MV-4-11 (cell line): ENCODE results near the gene SERTAD2.

Source experiments
- DNase-seq: peaks from one replicate; lab custom pipeline; 2025; lab: John Stamatoyannopoulos, UW

The SERTAD2 gene

GRCh38 chr2:64608867-64609226, 44.9 kb downstream of the SERTAD2 start:
- peak; percentile 45 for DNase-seq

DNA sequence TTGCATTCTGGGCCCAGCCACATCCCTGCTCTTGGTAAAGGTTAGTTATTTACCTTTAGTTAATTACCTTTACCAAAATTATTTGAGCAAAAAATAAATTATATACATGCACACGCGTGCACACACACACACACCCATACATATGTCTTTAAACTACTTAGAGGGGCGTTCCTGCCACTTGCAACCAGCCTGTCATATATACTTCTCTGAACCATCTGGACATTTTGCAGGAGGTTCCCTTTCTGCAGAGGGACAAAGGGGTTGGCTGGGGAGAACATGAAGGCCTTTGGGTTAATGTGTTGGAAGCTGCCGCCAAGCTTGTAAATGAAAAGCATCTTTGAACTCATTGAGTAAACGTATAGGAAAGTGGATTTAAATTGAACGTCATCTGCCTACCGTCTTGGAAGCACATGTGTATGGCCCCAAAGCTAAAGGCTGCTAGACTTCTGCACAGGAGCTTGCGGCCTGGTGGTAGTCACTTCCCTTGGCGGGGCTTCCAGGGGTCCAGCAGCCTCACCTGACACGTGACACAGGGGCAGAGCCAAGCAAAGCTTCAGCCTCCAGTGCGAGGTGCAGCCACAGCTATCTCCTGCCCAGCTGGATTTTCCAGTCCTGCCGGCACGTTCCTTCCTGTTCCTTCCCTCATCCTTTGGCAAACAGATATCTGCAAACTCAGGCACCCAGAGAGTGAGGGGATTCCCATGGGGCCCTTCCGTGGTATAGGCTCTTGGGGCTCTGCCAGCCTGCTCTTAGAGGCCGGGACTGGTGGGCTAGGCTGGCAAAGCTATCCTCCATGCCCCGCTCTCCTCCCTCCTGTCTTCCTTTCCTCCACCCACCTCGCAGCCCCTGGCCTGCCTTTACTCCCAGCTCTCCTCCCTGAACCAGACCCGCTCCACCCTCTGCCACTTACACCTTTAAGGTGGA, 46.1 kb downstream of the SERTAD2 start:
- DNase-seq: no peak

DNA sequence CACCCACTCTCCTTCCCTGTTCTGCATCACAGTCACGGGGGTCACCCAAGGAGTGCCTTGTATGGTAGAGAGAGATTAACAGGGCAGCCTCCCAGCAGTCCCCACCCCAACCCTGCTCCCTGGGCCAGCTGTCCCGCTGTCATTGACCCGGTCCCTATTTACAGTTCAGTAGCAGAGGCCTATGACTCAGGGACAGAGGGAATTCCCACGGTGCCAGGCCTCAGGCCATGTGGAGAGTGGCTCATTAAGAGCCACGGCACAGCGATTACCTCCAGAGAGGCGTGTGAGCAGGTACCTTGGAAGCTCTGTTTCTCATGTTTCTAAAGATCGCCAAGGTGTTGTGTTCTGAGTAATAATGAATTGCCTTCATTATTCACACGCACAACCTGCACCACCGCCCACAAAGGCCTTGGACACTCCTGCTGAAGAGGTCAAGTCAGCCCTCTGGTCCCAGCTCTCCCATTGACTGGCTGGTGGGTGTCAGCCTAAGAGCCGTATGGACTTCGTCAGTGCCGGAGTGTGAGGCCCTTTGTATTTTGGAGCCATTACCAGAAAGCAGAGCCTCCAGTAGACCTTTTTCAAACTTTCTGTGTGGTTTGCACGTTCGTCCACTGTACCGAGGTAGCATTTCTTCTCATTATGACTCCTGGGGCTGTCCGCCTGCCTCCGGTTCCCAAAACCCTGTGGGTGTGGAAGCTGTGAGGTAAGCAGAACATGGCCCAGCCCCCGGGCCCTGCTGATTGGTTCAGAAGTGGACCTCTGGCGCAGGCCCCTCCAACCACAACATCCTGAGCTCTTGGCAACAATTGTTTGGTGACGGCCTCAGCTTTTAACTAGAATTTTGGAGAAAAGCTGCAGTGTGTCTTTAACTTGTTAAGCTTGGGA, 47.0 kb downstream of the SERTAD2 start:
- peak; percentile 91 for DNase-seq

GRCh38 chr2:64605991-64606478, 47.7 kb downstream of the SERTAD2 start:
- DNase-seq: no peak

DNA sequence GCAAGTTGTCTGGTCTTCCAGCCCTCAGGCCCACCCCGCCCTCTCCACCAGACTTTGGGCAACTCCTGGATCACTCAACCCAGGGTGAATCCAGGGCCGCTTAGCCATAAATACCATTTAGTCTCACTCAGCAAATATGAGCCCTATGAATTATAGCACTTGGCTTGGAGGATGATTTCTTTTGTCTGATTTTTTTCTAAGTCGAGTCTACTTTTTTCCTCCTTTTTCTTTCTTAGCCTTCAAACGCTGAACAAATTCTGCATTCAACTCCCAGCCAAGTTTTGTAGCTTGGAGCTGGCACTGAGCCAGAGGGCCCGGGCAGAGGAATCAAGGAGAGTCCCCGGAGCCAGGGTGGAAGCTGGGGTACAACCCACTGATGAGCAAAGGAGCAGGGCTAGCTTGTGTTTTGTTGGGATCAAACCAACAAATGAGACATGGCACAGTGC, 48.7 kb downstream of the SERTAD2 start:
- no peak for DNase-seq

DNA sequence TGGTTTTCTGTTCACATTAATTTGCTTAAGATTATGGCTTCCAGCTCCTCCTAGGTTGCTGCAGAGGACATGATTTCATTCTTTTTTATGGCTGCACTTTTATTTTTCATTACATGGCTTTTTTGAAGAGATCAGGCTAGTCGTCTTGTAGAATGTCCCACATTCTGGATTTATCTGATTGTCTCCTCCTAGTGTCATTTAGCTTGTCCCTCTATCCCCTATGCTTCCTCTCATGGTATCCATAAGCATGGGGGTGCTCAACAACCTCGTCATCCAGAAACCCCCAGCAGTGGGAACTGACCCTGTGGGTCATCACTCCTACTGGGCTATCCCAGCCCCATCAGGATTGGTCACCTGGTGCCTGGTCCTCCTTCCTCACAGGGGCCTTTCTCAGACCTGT, 49.6 kb downstream of the SERTAD2 start:
- DNase-seq: no peak

DNA sequence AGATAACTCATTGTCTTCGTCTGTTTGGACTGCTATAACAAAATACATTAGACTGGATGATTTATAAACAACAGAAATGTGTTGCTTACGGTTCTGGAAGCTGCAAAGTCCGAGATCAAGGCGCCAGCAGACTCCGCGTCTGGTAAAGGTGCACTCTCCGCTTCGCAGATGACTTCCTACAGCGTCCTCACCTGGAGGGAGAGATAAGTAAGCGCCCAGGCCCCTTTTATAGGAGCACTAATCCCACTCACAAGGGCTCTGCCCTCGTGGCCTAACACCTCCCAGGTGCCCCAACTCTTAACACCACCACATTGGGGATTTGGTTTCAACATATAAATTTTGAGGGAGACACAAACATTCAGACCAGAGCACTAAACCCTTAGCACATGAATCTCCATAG, 51.3 kb downstream of the SERTAD2 start:
- no peak for DNase-seq

DNA sequence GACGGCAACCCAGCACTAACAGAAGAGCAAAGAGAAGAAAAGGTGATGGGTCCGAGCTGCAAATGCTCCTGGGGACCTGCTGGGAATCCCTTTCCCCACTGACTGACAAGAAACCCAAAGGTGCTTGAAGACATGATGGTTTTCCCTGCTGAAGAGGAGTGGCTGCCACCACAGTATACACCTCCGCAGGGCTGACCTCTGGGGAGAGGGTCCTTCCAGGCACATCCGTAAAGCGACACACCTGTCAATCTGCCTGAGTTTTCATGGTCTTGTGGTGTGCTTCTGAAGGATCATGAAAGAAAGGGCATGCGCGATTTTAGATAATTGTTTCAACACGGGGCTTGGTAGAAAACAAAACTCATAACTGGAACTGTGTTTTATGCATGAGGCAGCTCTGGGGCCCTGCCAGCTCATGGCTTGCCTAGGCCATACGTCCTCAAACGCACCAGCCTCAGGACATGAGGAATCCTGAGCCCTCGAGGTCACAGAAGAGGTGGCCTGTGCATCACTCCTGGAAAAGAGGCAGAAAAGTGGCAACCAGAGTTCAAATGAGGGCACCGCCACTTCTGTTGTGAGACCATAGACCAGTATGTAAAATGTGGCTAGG, 51.8 kb downstream of the SERTAD2 start:
- no peak for DNase-seq

GRCh38 chr2:64601034-64601754, 52.5 kb downstream of the SERTAD2 start:
- no peak for DNase-seq

GRCh38 chr2:64599469-64599868, 54.2 kb downstream of the SERTAD2 start:
- DNase-seq: no peak

DNA sequence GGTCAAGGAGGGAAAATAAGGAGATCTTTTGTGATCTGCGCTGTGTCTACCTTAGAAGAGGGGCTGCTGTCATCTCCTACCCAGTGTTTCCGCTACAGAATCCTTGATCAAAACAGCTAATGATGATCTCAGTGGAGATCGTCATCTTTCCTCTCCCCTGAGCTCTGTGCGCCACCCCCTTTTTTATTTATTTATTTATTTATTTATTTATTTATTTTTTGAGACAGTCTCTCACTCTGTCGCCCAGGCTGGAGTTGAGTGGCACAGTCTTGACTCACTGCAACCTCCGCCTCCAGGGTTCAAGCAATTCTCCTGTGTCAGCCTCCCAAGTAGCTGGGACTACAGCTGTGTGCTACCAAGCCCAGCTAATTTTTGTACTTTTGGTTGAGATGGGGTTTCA, 55.5 kb downstream of the SERTAD2 start:
- no peak for DNase-seq

GRCh38 chr2:64595397-64596176, 58.1 kb downstream of the SERTAD2 start:
- DNase-seq: no peak

- DNase-seq: peak; percentile 13
Measured at GRCh38 chr2:64594226-64594989, 59.3 kb downstream of the SERTAD2 start.

DNA sequence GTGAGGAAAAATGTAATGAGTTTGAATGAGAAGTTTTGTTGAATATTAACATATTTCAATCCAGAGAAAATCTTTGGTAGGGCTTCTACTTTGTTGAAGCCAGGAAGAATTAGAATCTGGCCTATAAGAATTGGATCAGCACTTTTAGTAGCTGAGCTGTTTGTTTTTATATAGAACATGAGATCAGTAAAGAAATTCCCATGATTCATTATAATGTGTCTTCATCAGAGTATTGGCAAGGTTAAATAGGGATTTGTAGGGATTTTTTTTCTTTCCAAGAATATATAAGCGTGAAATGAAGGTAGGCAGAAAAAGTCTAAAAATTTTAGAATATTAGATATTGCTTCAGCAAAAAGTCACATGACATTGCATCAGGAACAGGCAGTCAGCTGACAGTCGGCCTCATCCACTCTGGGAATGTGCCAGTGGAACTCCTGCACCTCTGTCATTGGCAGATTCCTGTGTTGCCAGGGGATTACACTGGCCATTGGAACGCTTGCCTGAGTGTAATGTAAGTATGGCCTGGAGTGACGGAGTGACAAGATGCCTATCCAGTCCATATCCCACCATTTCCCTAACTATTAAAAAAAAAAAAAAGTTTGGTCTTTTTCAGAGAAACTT, 60.6 kb downstream of the SERTAD2 start:
- no peak for DNase-seq

GRCh38 chr2:64591188-64591587, 62.5 kb downstream of the SERTAD2 start:
- no peak for DNase-seq

GRCh38 chr2:64587561-64587960, 66.2 kb downstream of the SERTAD2 start:
- DNase-seq: peak; percentile 52

DNA sequence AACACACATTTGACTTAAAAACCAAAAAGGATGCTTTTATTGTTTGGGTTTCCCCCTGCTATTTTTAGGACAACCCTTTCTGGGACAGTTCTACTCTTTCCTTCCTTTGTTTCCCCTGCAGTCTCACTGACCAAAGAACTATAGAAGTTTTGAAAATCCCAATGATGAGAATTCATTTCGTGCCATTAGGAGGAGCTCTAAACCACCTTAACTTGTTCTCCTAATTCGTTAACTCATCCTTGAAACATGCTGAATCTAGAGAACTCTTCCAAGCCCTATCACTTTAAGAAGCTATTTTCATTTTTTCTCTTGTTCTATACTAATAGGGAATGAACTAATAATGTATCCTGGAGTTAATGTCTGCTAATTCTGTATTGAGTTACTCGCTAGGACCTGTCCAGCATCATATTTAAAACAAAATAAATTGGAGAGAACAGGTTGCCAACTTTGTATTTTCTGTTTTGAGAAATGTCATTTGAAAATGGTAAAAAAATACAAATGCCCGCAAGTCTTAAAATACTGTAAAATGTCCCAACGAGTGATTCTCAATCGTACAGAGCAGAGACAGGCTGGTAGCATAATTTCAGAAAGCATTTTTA, 66.7 kb downstream of the SERTAD2 start:
- peak; percentile 42 for DNase-seq

GRCh38 chr2:64586054-64586453, 67.7 kb downstream of the SERTAD2 start:
- no peak for DNase-seq

- DNase-seq: no peak
Measured at GRCh38 chr2:64582774-64583340, 70.9 kb downstream of the SERTAD2 start.
